HL-60 (cell line): ENCODE measurements around the gene MRPL17.

Experiments
- DNase-seq, 2 experiments: peaks; one replicate each; pipeline ENCODE4 v3.0.0-alpha.2; 2010 to 2020; ENCODE audit warnings: low read depth in 1 of 2, low spot score in 1 of 2
- H3K27ac ChIP-seq: fragments of 250-450 bp; sonication (Bioruptor Pico); replicated peaks from 2 replicates; pipeline ENCODE4 v1.5.1; 2020; ENCODE audit warnings: mild to moderate bottlenecking, moderate library complexity
- H3K27me3 ChIP-seq: fragments of 250-450 bp; sonication (Bioruptor Pico); 2 replicates; pipeline ENCODE4 v1.5.1; 2021; ENCODE audit warnings: mild to moderate bottlenecking, moderate library complexity; ENCODE audit not compliant: insufficient read depth, poor library complexity, severe bottlenecking
- H3K4me3 ChIP-seq: replicated peaks from 2 replicates; pipeline ENCODE4 v1.5.1; 2011; ENCODE audit warnings: mild to moderate bottlenecking, control low read depth, low read length; ENCODE audit not compliant: insufficient read depth
- CTCF ChIP-seq: IDR thresholded peaks from one replicate; pipeline ENCODE4 v1.5.1; 2011; ENCODE audit warnings: low read length, control low read depth, inconsistent platforms; ENCODE audit not compliant: insufficient read depth
- GABPA ChIP-seq: IDR thresholded peaks from 2 replicates; pipeline ENCODE4 v1.6.1; 2012; ENCODE audit warnings: low read depth
- POLR2AphosphoS5 ChIP-seq: IDR thresholded peaks from 2 replicates; pipeline ENCODE4 v1.6.1; 2012; ENCODE audit warnings: low read depth
- REST ChIP-seq: IDR thresholded peaks from 2 replicates; pipeline ENCODE4 v1.6.1; 2012; ENCODE audit warnings: low read depth; ENCODE audit not compliant: insufficient replicate concordance
- SPI1 ChIP-seq: IDR thresholded peaks from 2 replicates; pipeline ENCODE4 v1.6.1; 2012; ENCODE audit warnings: low read depth, mild to moderate bottlenecking, borderline replicate concordance

MRPL17 gene

GRCh38 chr11:6681505-6681904 is 1.6 kb downstream of the MRPL17 start:
- Histone ChIP-seq H3K27me3 (no peaks in the 10 kb centered on the region), H3K4me3 (peak overlapping the region; percentile 97; the same call in 1 of the 2 replicates), H3K27ac (peak overlapping the region; percentile 85)
- no peak for DNase-seq
- TF ChIP-seq REST = no peak
- no peak for TF ChIP-seq POLR2AphosphoS5
- no peak for TF ChIP-seq CTCF
- TF ChIP-seq SPI1 = no peak
- TF ChIP-seq GABPA = no peak

- TF ChIP-seq GABPA = no peak
- H3K4me3 ChIP-seq = no peak overlapping the region
- H3K27me3 ChIP-seq = no peaks in the 10 kb centered on the region
- DNase-seq = no peak
- H3K27ac ChIP-seq = no peak overlapping the region
These were observed 6.1 kb downstream of the MRPL17 start for GRCh38 chr11:6677018-6677417.

GRCh38 chr11:6674862-6675261 is 8.3 kb downstream of the MRPL17 start:
- DNase-seq = no peak
- no peak for TF ChIP-seq POLR2AphosphoS5
- no peak overlapping the region for H3K4me3 ChIP-seq
- no peak overlapping the region for H3K27ac ChIP-seq
- no peaks in the 10 kb centered on the region for H3K27me3 ChIP-seq

GRCh38 chr11:6674219-6674597 is 8.9 kb downstream of the MRPL17 start:
- TF ChIP-seq GABPA = no peak
- TF ChIP-seq SPI1 = no peak
- TF ChIP-seq REST = no peak
- no peak for TF ChIP-seq CTCF
- no peak for TF ChIP-seq POLR2AphosphoS5
- H3K27me3 ChIP-seq = no peaks in the 10 kb centered on the region
- H3K4me3 ChIP-seq = no peak overlapping the region
- no peak for DNase-seq
- H3K27ac ChIP-seq = no peak overlapping the region

- Histone ChIP-seq H3K27ac (no peak overlapping the region), H3K4me3 (no peak overlapping the region), H3K27me3 (no peaks in the 10 kb centered on the region)
- no peak for DNase-seq
- TF ChIP-seq CTCF (no peak), GABPA (no peak), POLR2AphosphoS5 (no peak), REST (no peak), SPI1 (no peak)
These were observed 9.5 kb downstream of the MRPL17 start for GRCh38 chr11:6673523-6674218.
